ENCODE results near the gene PMVK.

Gene PMVK

GRCh38 chr1:154877370-154877974, 59.0 kb downstream of the PMVK start:
- no peak for DNase-seq

DNA sequence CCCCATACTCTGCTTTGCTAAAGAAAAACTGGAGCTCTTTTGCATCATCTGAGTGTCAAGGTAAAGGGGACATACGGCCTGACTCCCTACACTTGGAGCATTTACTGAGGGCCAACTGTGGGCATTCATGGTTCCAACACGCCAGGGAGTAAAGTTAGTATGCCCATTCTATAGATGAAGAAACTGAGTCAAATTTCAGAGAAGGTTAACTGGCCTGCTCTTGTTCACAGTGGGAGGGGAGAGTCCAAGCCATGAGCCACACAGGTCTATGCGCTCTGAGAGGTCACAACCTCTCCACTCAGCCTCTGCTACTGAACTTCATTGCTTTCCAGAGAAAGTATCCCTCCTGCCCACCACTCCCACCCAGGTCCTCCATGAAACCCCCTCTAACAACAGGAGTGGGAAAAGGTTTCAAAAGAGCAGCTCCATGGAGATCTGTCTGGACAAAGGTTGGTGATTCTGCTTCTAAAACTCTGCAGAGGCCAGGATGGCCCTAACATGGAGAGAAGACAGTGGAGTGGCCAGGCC, 59.6 kb downstream of the PMVK start:
- no peak for DNase-seq
